Vagina (tissue), 2 donors: Measurements from ENCODE around the gene DCC.

ENCODE experiments used
- POLR2A ChIP-seq, 2 donors: fragments of 450-650 bp; IDR thresholded peaks; one replicate each; pipeline ENCODE4 v1.6.1; 2017; ENCODE audit warnings: antibody characterized with exemption in 2 of 2, mild to moderate bottlenecking in 2 of 2, moderate library complexity in 2 of 2
- TF ChIP-seq, protein P1 (sequence below), 3 experiments: fragments of 450-650 bp in 2 of 3; fragments of 200-600 bp in 1 of 3; sonication (generic) in 1 of 3; IDR thresholded peaks; one replicate each; pipeline ENCODE4 v1.5.1; 2017 to 2019; ENCODE audit warnings: antibody characterized with exemption in 3 of 3, mild to moderate bottlenecking in 2 of 3, moderate library complexity in 2 of 3

DNA sequence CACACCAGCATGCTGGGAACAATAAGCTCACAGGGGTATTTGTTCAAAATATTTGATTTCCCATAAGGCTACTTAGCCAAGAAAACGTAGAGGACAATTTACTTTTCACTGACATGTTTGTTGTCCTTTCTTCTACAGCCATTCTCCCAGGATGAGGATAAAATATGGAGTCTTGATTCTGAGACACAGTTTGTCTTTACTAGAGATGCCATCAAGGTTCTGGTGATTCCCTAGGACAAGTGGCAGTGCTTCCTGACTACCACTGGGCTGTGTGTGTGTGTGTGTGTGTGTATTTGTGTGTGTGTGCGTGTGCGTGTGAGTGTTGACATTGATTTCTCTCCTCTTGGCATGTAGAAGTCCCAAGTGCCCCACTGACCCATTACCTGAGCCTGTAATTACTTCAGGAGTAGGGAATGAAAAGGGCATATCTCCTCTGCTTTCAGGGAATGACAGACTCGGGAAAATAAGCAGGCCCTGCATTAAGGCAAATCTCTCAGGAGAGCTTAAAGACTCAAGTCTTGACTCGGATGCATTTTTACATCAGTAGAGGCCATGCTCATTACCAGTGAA, 761.6 kb downstream of the DCC start:
- no peak for TF ChIP-seq POLR2A (IDR thresholded peaks at IDR 0.05)
- TF ChIP-seq, protein P1, sequence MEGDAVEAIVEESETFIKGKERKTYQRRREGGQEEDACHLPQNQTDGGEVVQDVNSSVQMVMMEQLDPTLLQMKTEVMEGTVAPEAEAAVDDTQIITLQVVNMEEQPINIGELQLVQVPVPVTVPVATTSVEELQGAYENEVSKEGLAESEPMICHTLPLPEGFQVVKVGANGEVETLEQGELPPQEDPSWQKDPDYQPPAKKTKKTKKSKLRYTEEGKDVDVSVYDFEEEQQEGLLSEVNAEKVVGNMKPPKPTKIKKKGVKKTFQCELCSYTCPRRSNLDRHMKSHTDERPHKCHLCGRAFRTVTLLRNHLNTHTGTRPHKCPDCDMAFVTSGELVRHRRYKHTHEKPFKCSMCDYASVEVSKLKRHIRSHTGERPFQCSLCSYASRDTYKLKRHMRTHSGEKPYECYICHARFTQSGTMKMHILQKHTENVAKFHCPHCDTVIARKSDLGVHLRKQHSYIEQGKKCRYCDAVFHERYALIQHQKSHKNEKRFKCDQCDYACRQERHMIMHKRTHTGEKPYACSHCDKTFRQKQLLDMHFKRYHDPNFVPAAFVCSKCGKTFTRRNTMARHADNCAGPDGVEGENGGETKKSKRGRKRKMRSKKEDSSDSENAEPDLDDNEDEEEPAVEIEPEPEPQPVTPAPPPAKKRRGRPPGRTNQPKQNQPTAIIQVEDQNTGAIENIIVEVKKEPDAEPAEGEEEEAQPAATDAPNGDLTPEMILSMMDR (IDR thresholded peaks at IDR 0.05), result no peak
